Measurements from ENCODE around the gene FBXL4.

FBXL4 gene

GRCh38 chr6:98900706-98901105, 47.0 kb downstream of the FBXL4 start:
- no peak for DNase-seq (ENCODE audit: low read depth, low spot score)
- no peak overlapping the region for H3K27ac ChIP-seq

- DNase-seq (ENCODE audit: low read depth, low spot score) = no peak
- no peak overlapping the region for H3K27ac ChIP-seq
Observed at GRCh38 chr6:98894810-98895209, 52.9 kb downstream of the FBXL4 start.

- no peak for DNase-seq (ENCODE audit: low read depth, low spot score)
- no peak overlapping the region for H3K27ac ChIP-seq
Observed at GRCh38 chr6:98887650-98888049, 60.1 kb downstream of the FBXL4 start.

GRCh38 chr6:98885330-98885729, 62.4 kb downstream of the FBXL4 start:
- DNase-seq (ENCODE audit: low read depth, low spot score) = no peak

GRCh38 chr6:98880486-98880885, 67.3 kb downstream of the FBXL4 start:
- no peak overlapping the region for H3K27ac ChIP-seq
- DNase-seq (ENCODE audit: low read depth, low spot score) = no peak

More at GRCh38 chr6:98885330-98885729, 62.4 kb downstream of the FBXL4 start:
- H3K27ac ChIP-seq = no peak overlapping the region

- DNase-seq (ENCODE audit: low read depth, low spot score) = no peak
- no peak overlapping the region for H3K27ac ChIP-seq
Observed at GRCh38 chr6:98877250-98877649, 70.5 kb downstream of the FBXL4 start.

GRCh38 chr6:98875375-98875774, 72.4 kb downstream of the FBXL4 start:
- H3K27ac ChIP-seq = no peak overlapping the region
- DNase-seq (ENCODE audit: low read depth, low spot score) = no peak

- H3K27ac ChIP-seq = peak overlapping the region; percentile 19
Observed at GRCh38 chr6:98871821-98872220, 75.9 kb downstream of the FBXL4 start.

GRCh38 chr6:98871057-98871456, 76.7 kb downstream of the FBXL4 start:
- H3K27ac ChIP-seq = peak overlapping the region; percentile 19
- no peak for DNase-seq (ENCODE audit: low read depth, low spot score)

More at GRCh38 chr6:98871821-98872220, 75.9 kb downstream of the FBXL4 start:
- no peak for DNase-seq (ENCODE audit: low read depth, low spot score)

GRCh38 chr6:98864497-98864896, 83.2 kb downstream of the FBXL4 start:
- DNase-seq (ENCODE audit: low read depth, low spot score) = no peak
- no peak overlapping the region for H3K27ac ChIP-seq

GRCh38 chr6:98848539-98849242, 99.1 kb downstream of the FBXL4 start:
- no peak for DNase-seq (ENCODE audit: low read depth, low spot score)
- H3K27ac ChIP-seq = no peak overlapping the region

GRCh38 chr6:98847779-98848538, 99.8 kb downstream of the FBXL4 start:
- H3K27ac ChIP-seq = no peak overlapping the region
- DNase-seq (ENCODE audit: low read depth, low spot score) = no peak

GRCh38 chr6:98847416-98847778, 100.3 kb downstream of the FBXL4 start:
- no peak overlapping the region for H3K27ac ChIP-seq
- DNase-seq (ENCODE audit: low read depth, low spot score) = no peak

GRCh38 chr6:98846021-98846380, 101.7 kb downstream of the FBXL4 start:
- DNase-seq (ENCODE audit: low read depth, low spot score) = no peak
- H3K27ac ChIP-seq = no peak overlapping the region

GRCh38 chr6:98845211-98846020, 102.3 kb downstream of the FBXL4 start:
- peak; percentile 12 for DNase-seq (ENCODE audit: low read depth, low spot score)
- no peak overlapping the region for H3K27ac ChIP-seq

GRCh38 chr6:98844244-98845210, 103.2 kb downstream of the FBXL4 start:
- DNase-seq (ENCODE audit: low read depth, low spot score) = no peak
- H3K27ac ChIP-seq = no peak overlapping the region

- no peak for DNase-seq (ENCODE audit: low read depth, low spot score)
- H3K27ac ChIP-seq = no peak overlapping the region
Observed at GRCh38 chr6:98843271-98844243, 104.2 kb downstream of the FBXL4 start.

GRCh38 chr6:98842342-98843180, 105.2 kb downstream of the FBXL4 start:
- H3K27ac ChIP-seq = no peak overlapping the region
- no peak for DNase-seq (ENCODE audit: low read depth, low spot score)

Measured in epithelial cell of prostate (primary cell).